SK-N-SH (cell line): Measurements from ENCODE around the gene VWF. TPM values are rescaled to one million over a fixed set of nuclear protein-coding genes. Genes with fewer than 3 reads are reported as not detected.

Source experiments
- CTCF ChIA-PET: fragments of 300-600, 350-600 bp; formaldehyde crosslinking; extraction: SDS; loops from one replicate; lab custom pipeline; 2021; lab: Yijun Ruan, JAX
- POLR2A ChIA-PET: fragments of 350-600 bp; sonication (Branson Sonifier 250); formaldehyde crosslinking; extraction: SDS; loops from one replicate; lab custom pipeline; 2020; ENCODE audit warnings: antibody characterized with exemption, inconsistent platforms; lab: Yijun Ruan, JAX
- DNase-seq: peaks from one replicate; pipeline ENCODE4 v3.0.0; 2012
- H2AFZ ChIP-seq: fragments of 200-600 bp; sonication (generic); 2 replicates; pipeline ENCODE4 v1.8.1; 2016; ENCODE audit warnings: antibody characterized with exemption, mild to moderate bottlenecking, low read depth
- H3F3A ChIP-seq: fragments of 200-600 bp; sonication (generic); replicated peaks from 2 replicates; pipeline ENCODE3; 2016; ENCODE audit warnings: antibody characterized with exemption, mild to moderate bottlenecking; ENCODE audit not compliant: insufficient read depth
- H3K27ac ChIP-seq, 2 experiments: fragments of 200-500 bp in 1 of 2; fragments of 200-600 bp in 1 of 2; sonication (Bioruptor generic) in 1 of 2; sonication (generic), shearing (Covaris generic) in 1 of 2; 2 replicates each; pipeline versions ENCODE4 v1.5.1 to v1.6.1; 2014 to 2016; ENCODE audit warnings: low read depth in 2 of 2, inconsistent platforms in 1 of 2, low read length in 1 of 2, mild to moderate bottlenecking in 1 of 2, mixed read lengths in 1 of 2
- H3K27me3 ChIP-seq: fragments of 200-600 bp; sonication (generic), shearing (Covaris generic); 2 replicates; pipeline ENCODE4 v1.6.1; 2016; ENCODE audit warnings: mixed run types; ENCODE audit not compliant: insufficient read depth
- H3K36me3 ChIP-seq, 2 experiments: fragments of 200-500 bp in 1 of 2; fragments of 200-600 bp in 1 of 2; sonication (Bioruptor generic) in 1 of 2; sonication (generic) in 1 of 2; replicated peaks in 1 of 2; 2 replicates each; pipeline versions ENCODE3 to v1.5.1; 2014 to 2016; ENCODE audit warnings: low read length in 1 of 2, mild to moderate bottlenecking in 1 of 2; ENCODE audit not compliant: insufficient read depth in 2 of 2, control insufficient read depth in 1 of 2
- H3K4me1 ChIP-seq, 2 experiments: fragments of 200-500 bp in 1 of 2; fragments of 200-600 bp in 1 of 2; sonication (Bioruptor generic) in 1 of 2; sonication (generic), shearing (Covaris generic) in 1 of 2; 2 replicates each; pipeline versions ENCODE4 v1.5.1 to v1.6.1; 2014 to 2016; ENCODE audit warnings: low read depth in 1 of 2, low read length in 1 of 2, mixed run types in 1 of 2; ENCODE audit not compliant: insufficient read depth in 2 of 2, control insufficient read depth in 1 of 2
- H3K4me2 ChIP-seq: fragments of 200-600 bp; sonication (generic), shearing (Covaris generic); 2 replicates; pipeline ENCODE4 v1.6.1; 2017; ENCODE audit warnings: mixed run types
- H3K4me3 ChIP-seq, 2 experiments: fragments of 200-500 bp in 1 of 2; fragments of 200-600 bp in 1 of 2; sonication (Bioruptor generic) in 1 of 2; sonication (generic), shearing (Covaris generic) in 1 of 2; 2 replicates each; pipeline versions ENCODE4 v1.5.1 to v1.8.1; 2014 to 2016; ENCODE audit warnings: low read depth in 2 of 2, inconsistent platforms in 1 of 2, low read length in 1 of 2, mild to moderate bottlenecking in 1 of 2, mixed read lengths in 1 of 2, moderate library complexity in 1 of 2
- H3K79me2 ChIP-seq: fragments of 200-600 bp; sonication (generic); 2 replicates; pipeline ENCODE4 v1.8.1; 2017; ENCODE audit warnings: mild to moderate bottlenecking; ENCODE audit not compliant: insufficient read depth
- H3K9ac ChIP-seq: fragments of 200-600 bp; sonication (generic); 2 replicates; pipeline ENCODE4 v1.6.1; 2017; ENCODE audit warnings: mixed run types
- H3K9me2 ChIP-seq: fragments of 200-600 bp; sonication (generic); 2 replicates; pipeline ENCODE4 v1.6.1; 2017; ENCODE audit warnings: mixed run types
- H3K9me3 ChIP-seq: fragments of 200-600 bp; sonication (generic); 2 replicates; pipeline ENCODE4 v1.6.1; 2017; ENCODE audit warnings: mixed run types, mild to moderate bottlenecking, moderate library complexity
- H4K20me1 ChIP-seq: fragments of 200-600 bp; sonication (generic); 2 replicates; pipeline ENCODE4 v1.6.1; 2017; ENCODE audit warnings: mild to moderate bottlenecking, mixed run types; ENCODE audit not compliant: insufficient read depth
- ELF1 ChIP-seq: IDR thresholded peaks from 2 replicates; pipeline ENCODE4 v1.4.0; 2012
- EP300 ChIP-seq, 2 experiments: IDR thresholded peaks; 2 replicates each; pipeline versions ENCODE4 v1.4.0 to v1.6.1; 2012; ENCODE audit warnings: borderline replicate concordance in 1 of 2, low read depth in 1 of 2, low read length in 1 of 2
- EZH2phosphoT487 ChIP-seq: fragments of 200-600 bp; sonication (generic); IDR thresholded peaks from 2 replicates; pipeline ENCODE4 v1.6.1; 2017; ENCODE audit warnings: low read depth, mixed run types, mild to moderate bottlenecking, antibody characterized with exemption, moderate library complexity, borderline replicate concordance
- FOSL2 ChIP-seq: IDR thresholded peaks from 2 replicates; pipeline ENCODE4 v1.4.0; 2012; ENCODE audit warnings: low read depth, mild to moderate bottlenecking, moderate library complexity, borderline replicate concordance
- FOXM1 ChIP-seq: IDR thresholded peaks from 2 replicates; pipeline ENCODE4 v1.4.0; 2012; ENCODE audit warnings: low read depth, mild to moderate bottlenecking
- GATA2 ChIP-seq: sonication (generic); formaldehyde crosslinking; IDR thresholded peaks from 2 replicates; pipeline ENCODE4 v1.5.0; 2020; ENCODE audit warnings: mild to moderate bottlenecking, missing genetic modification reagents
- JUND ChIP-seq: IDR thresholded peaks from 2 replicates; pipeline ENCODE4 v1.4.0; 2012
- MEF2A ChIP-seq: IDR thresholded peaks from 2 replicates; pipeline ENCODE4 v1.4.0; 2012; ENCODE audit warnings: low read depth, borderline replicate concordance
- MXI1 ChIP-seq: IDR thresholded peaks from 2 replicates; pipeline ENCODE4 v1.6.1; 2012; ENCODE audit warnings: mild to moderate bottlenecking, low read depth, low read length, improper control_type of control experiment
- NFIC ChIP-seq: IDR thresholded peaks from 2 replicates; pipeline ENCODE4 v1.4.0; 2012; ENCODE audit warnings: borderline replicate concordance
- POLR2AphosphoS5 ChIP-seq: IDR thresholded peaks from 2 replicates; pipeline ENCODE4 v1.6.1; 2012; ENCODE audit warnings: low read depth, low read length
- RAD21 ChIP-seq: IDR thresholded peaks from 2 replicates; pipeline ENCODE4 v1.6.1; 2012; ENCODE audit warnings: mild to moderate bottlenecking, low read length
- RCOR1 ChIP-seq: fragments of 150-350 bp; IDR thresholded peaks from 2 replicates; pipeline ENCODE4 v1.6.1; 2017; ENCODE audit warnings: antibody characterized with exemption, low read length
- RXRA ChIP-seq: IDR thresholded peaks from 2 replicates; pipeline ENCODE4 v1.4.0; 2012; ENCODE audit warnings: low read depth, mild to moderate bottlenecking, borderline replicate concordance
- SIN3A ChIP-seq: IDR thresholded peaks from 2 replicates; pipeline ENCODE4 v1.6.1; 2012; ENCODE audit warnings: low read depth, mild to moderate bottlenecking, low read length, moderate library complexity, borderline replicate concordance
- TCF12 ChIP-seq: IDR thresholded peaks from 2 replicates; pipeline ENCODE4 v1.4.0; 2012
- USF2 ChIP-seq: fragments of 150-350 bp; IDR thresholded peaks from 2 replicates; pipeline ENCODE4 v1.6.1; 2017; ENCODE audit warnings: antibody characterized with exemption, low read length, low read depth, borderline replicate concordance
- WGBS: methylation state at CpG from one replicate; pipeline ENCODE4 v1.1.6; 2017; ENCODE audit warnings: low lambda C conversion rate; 5-methylcytosine and 5-hydroxymethylcytosine counted together
- polyA plus RNA-seq, 3 experiments: library from polyadenylated mRNA; depleted of rRNA; stranded (reverse); fragments of >200 nt; gene quantifications; 2 replicates each; pipeline ENCODE4 v1.2.3, GENCODE V29; 2012
- TF ChIP-seq, protein P1 (sequence below): IDR thresholded peaks from 2 replicates; pipeline ENCODE4 v1.4.0; 2012; ENCODE audit warnings: low read depth
- TF ChIP-seq, protein P2 (sequence below): fragments of 150-350 bp; IDR thresholded peaks from 2 replicates; pipeline ENCODE4 v1.6.1; 2016; ENCODE audit warnings: mild to moderate bottlenecking, low read depth, low read length
- TF ChIP-seq, protein P3 (sequence below): IDR thresholded peaks from 2 replicates; pipeline ENCODE4 v1.6.1; 2012; ENCODE audit warnings: mild to moderate bottlenecking, low read depth, low read length, moderate library complexity

VWF gene
- polyA plus RNA-seq, 1 of the 3 experiments (the other 2 are of a cell fraction), result 0.12 TPM

- DNase-seq, result no peak
- H3F3A ChIP-seq, result peaks cover 4% of the 10 kb centered on the region
- no peak overlapping the region for H3K4me3 ChIP-seq
- no peak overlapping the region for H3K4me2 ChIP-seq
- H3K79me2 ChIP-seq, result no peaks in the 10 kb centered on the region
- ChIA-PET CTCF (interaction anchor here (0.6 to 1.1 kb wide), 3 partner anchors 23 to 193 kb away, joined by 3 read pairs; no protein-coding TSS in a partner anchor), POLR2A (no interaction called here)
- TF ChIP-seq USF2 (no peak), RXRA (no peak), RAD21 (no peak), FOXM1 (no peak), POLR2AphosphoS5 (no peak), EP300 (IDR thresholded peaks at IDR 0.05; ENCODE audit: borderline replicate concordance in 1 of 2, low read depth in 1 of 2, low read length in 1 of 2) (no peak), RCOR1 (no peak), TCF12 (no peak), EZH2phosphoT487 (no peak), SIN3A (no peak), ELF1 (no peak), JUND (no peak), FOSL2 (no peak)
- TF ChIP-seq, protein P1, sequence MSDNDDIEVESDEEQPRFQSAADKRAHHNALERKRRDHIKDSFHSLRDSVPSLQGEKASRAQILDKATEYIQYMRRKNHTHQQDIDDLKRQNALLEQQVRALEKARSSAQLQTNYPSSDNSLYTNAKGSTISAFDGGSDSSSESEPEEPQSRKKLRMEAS, result no peak
- TF ChIP-seq, protein P2, sequence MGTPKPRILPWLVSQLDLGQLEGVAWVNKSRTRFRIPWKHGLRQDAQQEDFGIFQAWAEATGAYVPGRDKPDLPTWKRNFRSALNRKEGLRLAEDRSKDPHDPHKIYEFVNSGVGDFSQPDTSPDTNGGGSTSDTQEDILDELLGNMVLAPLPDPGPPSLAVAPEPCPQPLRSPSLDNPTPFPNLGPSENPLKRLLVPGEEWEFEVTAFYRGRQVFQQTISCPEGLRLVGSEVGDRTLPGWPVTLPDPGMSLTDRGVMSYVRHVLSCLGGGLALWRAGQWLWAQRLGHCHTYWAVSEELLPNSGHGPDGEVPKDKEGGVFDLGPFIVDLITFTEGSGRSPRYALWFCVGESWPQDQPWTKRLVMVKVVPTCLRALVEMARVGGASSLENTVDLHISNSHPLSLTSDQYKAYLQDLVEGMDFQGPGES, result no peak
- no peaks in the 10 kb centered on the region for H3K9me2 ChIP-seq
- no peaks in the 10 kb centered on the region for H3K9me3 ChIP-seq
- no peak overlapping the region for H3K9ac ChIP-seq
- H3K27ac ChIP-seq, result peak overlapping the region in 1 of 2 experiments; percentile 98; a peak in 1 of 4 replicates
- H2AFZ ChIP-seq, result no peak overlapping the region
- H3K36me3 ChIP-seq, result no peaks in the 10 kb centered on the region
- 83% methylated on average over 3 of the region's 3 CpGs for WGBS
- H3K4me1 ChIP-seq, result peaks cover 27 to 53% of the 10 kb centered on the region in 2 experiments; a peak in 3 of 4 replicates
- H4K20me1 ChIP-seq, result no peaks in the 10 kb centered on the region
- H3K27me3 ChIP-seq, result no peaks in the 10 kb centered on the region
These were observed 38.6 kb downstream of the VWF start for GRCh38 chr12:6085841-6086240.

GRCh38 chr12:6084969-6085450, 39.5 kb downstream of the VWF start:
- H3K9me3 ChIP-seq, result no peaks in the 10 kb centered on the region
- H3K36me3 ChIP-seq, result no peaks in the 10 kb centered on the region
- ChIA-PET CTCF (interaction anchor here (1.1 to 4.6 kb wide), 9 partner anchors 8 to 200 kb away, joined by 3 to 22 read pairs (median 7); no protein-coding TSS in a partner anchor), POLR2A (interaction anchor here (0.8 to 2.0 kb wide), 6 partner anchors 8 to 859 kb away, joined by 3 to 12 read pairs (median 4); partner anchors contain the start of genes C12orf57 and RNU7-1)
- H3K27me3 ChIP-seq, result no peaks in the 10 kb centered on the region
- H3K27ac ChIP-seq, result peak overlapping the region; percentile 50 to 98; a peak in 3 of 4 replicates
- peaks cover 27 to 53% of the 10 kb centered on the region in 2 experiments; a peak in 3 of 4 replicates for H3K4me1 ChIP-seq
- peaks cover 4% of the 10 kb centered on the region for H3F3A ChIP-seq
- 92% methylated on average over 5 of the region's 6 CpGs for WGBS
- H3K4me3 ChIP-seq, result no peak overlapping the region
- no peaks in the 10 kb centered on the region for H3K79me2 ChIP-seq
- no peaks in the 10 kb centered on the region for H3K9me2 ChIP-seq
- no peak overlapping the region for H2AFZ ChIP-seq
- H3K4me2 ChIP-seq, result peak overlapping the region; percentile 56
- TF ChIP-seq EP300 (IDR thresholded peaks at IDR 0.05; ENCODE audit: borderline replicate concordance in 1 of 2, low read depth in 1 of 2, low read length in 1 of 2) (no peak), MEF2A (no peak), NFIC (no peak), GATA2 (CRISPR knock-in tag) (no peak), FOSL2 (no peak), MXI1 (no peak)
- TF ChIP-seq, protein P3, sequence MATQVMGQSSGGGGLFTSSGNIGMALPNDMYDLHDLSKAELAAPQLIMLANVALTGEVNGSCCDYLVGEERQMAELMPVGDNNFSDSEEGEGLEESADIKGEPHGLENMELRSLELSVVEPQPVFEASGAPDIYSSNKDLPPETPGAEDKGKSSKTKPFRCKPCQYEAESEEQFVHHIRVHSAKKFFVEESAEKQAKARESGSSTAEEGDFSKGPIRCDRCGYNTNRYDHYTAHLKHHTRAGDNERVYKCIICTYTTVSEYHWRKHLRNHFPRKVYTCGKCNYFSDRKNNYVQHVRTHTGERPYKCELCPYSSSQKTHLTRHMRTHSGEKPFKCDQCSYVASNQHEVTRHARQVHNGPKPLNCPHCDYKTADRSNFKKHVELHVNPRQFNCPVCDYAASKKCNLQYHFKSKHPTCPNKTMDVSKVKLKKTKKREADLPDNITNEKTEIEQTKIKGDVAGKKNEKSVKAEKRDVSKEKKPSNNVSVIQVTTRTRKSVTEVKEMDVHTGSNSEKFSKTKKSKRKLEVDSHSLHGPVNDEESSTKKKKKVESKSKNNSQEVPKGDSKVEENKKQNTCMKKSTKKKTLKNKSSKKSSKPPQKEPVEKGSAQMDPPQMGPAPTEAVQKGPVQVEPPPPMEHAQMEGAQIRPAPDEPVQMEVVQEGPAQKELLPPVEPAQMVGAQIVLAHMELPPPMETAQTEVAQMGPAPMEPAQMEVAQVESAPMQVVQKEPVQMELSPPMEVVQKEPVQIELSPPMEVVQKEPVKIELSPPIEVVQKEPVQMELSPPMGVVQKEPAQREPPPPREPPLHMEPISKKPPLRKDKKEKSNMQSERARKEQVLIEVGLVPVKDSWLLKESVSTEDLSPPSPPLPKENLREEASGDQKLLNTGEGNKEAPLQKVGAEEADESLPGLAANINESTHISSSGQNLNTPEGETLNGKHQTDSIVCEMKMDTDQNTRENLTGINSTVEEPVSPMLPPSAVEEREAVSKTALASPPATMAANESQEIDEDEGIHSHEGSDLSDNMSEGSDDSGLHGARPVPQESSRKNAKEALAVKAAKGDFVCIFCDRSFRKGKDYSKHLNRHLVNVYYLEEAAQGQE, result no peak
- no peak overlapping the region for H3K9ac ChIP-seq
- no peak for DNase-seq
- H4K20me1 ChIP-seq, result no peaks in the 10 kb centered on the region
